GM18873 (cell line): ENCODE data around the gene EVI5L.
"Not testable (repeated sequence)": the region's sequence is repeated elsewhere in the genome, so short reads cannot be mapped to it uniquely, and the experiment has no call there.

ENCODE experiments used
- ATAC-seq: cut with Tn5 transposase; IDR thresholded peaks from one replicate; pipeline ENCODE4 v1.9.1; 2021; ENCODE audit warnings: mild to moderate bottlenecking, moderate library complexity, moderate number of reproducible peaks; ENCODE audit not compliant: unreplicated experiment, low FRiP score

Gene EVI5L

GRCh38 chr19:7888145-7888825 is 58.3 kb downstream of the EVI5L start, which contains the start of gene LRRC8E:
Gene LRRC8E (plus strand): TSS chr19:7888510. CDS start chr19:7895604, 7,094 bp downstream.
- ATAC-seq: no peak

DNA sequence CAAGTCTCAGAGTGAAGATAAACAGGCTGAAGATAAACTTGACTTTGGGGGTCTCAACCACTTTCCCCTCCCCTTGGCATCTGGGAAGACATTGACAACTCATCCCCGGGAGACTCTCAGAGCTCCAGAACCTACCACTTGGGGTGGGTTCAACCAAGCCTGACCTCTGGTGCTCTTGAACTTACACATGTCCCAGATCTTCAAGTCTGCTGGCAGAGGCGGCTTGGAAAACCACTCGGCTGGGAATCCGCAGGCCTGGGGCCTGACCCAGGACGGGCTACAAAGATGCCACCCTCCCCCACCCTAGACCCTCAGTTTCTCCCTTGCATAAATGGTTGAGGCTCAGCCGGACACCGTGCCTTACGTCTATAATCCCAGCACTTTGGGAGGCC is 58.8 kb downstream of the EVI5L start:
- no peak for ATAC-seq

DNA sequence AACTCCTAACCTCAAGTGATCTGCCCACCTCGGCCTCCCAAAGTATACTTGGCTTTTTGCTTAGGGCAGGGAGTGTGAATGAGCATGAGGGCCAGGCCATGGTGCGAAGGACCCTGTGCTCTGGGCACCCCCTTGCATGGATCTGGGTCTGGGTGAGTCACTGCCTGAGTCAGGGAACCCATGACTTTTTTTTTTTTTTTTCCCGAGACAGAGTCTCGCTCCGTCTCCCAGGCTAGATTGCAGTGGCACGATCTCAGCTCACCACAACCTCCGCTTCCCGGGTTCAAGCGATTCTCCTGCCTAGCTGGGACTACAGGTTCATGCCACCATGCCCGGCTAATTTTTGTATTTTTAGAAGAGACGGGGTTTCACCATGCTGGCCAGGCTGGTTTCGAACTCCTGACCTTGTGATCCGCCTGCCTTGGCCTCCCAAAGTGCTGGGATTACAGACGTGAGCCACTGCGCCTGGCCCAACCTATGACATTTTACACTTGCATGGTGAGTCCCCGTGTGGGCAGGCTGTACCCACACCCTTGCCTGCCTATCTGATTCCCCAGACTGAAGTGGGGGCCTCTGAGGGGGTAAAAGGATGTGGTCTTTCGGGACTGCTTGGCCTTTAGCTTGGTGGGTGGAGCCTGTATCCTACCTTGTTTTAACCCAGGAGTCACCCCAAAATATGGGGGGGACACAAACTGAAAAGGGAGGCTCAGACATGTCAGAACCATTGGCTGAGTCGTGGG is 63.5 kb downstream of the EVI5L start:
- not testable (repeated sequence) for ATAC-seq

DNA sequence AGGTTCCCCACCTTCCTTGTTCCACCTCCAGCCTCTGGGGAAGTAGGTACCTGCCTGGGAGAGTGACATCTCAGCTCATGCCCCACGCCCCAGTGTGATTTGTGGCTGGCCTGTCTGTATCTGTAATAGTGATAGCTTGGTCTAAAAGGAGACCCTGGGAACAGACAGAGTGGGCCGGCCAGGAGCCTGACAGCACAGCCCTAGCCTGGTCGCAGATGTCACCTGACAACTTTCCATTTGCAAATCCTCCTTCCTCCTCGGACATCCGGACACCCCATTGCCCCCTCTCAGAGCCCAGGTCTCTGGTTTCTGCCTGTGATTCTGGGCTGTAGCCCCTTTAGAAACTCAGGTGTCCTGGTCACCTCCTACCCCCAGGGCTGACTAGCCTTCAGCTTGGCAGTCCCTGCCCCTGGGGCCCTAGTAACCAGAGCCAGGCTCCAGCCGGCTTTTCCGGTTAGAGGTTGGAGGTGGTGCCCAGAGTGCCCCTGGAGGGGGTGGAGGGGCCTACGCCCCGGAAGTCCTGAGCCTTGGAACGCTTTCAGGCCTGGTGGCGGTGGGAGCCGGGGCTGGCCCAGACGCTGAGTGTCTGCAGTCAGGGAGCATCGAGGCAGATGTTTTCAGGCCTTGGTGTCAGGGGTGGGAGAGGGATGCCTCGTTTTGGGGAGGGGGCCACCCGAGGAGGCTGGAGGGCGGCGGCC is 64.7 kb downstream of the EVI5L start:
- no peak for ATAC-seq

GRCh38 chr19:7895565-7895964 is 65.5 kb downstream of the EVI5L start:
- no peak for ATAC-seq

DNA sequence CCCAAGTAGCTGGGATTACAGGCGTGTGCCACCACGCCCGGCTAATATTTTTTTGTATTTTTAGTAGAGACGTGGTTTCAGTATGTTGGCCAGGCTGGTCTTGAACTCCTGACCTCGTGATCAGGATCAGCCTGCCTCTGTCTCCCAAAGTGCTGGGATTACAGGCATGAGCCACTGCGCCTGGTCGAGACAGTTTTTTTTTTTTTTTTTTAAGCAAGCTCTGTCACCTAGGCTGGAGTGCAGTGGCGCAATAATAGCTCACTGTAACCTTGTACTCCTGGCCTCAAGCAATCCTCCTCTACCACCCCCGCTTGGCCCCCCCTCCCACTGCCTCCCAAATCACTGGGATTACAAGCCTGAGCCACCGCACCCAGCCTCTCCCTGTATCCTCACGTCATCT is 67.3 kb downstream of the EVI5L start:
- ATAC-seq: no peak

GRCh38 chr19:7898967-7899366 is 68.9 kb downstream of the EVI5L start:
- ATAC-seq: no peak

DNA sequence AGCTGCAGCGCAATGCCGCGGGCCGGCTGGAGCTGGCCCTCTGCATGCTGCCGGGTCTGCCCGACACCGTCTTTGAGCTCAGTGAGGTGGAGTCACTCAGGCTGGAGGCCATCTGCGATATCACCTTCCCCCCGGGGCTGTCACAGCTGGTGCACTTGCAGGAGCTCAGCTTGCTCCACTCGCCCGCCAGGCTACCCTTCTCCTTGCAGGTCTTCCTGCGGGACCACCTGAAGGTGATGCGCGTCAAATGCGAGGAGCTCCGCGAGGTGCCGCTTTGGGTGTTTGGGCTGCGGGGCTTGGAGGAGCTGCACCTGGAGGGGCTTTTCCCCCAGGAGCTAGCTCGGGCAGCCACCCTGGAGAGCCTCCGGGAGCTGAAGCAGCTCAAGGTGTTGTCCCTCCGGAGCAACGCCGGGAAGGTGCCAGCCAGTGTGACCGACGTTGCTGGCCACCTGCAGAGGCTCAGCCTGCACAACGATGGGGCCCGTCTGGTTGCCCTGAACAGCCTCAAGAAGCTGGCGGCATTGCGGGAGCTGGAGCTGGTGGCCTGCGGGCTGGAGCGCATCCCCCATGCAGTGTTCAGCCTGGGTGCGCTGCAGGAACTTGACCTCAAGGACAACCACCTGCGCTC is 69.8 kb downstream of the EVI5L start:
- no peak for ATAC-seq

DNA sequence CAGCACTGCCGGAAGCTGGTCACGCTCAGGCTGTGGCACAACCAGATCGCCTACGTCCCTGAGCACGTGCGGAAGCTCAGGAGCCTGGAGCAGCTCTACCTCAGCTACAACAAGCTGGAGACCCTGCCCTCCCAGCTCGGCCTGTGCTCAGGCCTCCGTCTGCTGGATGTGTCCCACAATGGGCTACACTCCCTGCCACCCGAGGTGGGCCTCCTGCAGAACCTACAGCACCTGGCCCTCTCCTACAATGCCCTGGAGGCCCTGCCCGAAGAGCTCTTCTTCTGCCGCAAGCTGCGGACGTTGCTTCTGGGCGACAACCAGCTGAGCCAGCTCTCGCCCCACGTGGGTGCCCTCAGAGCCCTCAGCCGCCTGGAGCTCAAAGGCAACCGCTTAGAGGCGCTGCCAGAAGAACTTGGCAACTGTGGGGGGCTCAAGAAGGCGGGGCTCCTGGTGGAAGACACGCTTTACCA is 70.4 kb downstream of the EVI5L start:
- ATAC-seq: no peak

DNA sequence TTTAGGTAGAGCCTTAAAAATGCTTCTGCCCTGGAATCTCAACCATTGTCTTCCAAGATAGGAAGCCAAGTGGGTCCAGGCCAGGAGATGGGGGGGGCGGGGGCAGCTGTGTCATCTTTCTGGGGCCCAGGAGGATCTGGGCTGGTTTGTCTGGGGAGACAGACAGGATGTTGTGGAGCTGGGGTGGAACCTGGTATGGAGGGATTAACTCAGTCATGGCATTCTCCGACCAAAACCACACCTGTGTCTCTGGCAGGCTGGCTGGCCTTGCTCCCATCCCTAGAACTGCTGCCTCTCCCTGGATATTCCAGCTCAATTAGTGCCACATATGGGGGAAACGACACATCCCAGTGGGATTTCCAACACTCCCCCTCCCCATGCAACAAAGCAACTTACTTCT is 70.9 kb downstream of the EVI5L start:
- no peak for ATAC-seq

DNA sequence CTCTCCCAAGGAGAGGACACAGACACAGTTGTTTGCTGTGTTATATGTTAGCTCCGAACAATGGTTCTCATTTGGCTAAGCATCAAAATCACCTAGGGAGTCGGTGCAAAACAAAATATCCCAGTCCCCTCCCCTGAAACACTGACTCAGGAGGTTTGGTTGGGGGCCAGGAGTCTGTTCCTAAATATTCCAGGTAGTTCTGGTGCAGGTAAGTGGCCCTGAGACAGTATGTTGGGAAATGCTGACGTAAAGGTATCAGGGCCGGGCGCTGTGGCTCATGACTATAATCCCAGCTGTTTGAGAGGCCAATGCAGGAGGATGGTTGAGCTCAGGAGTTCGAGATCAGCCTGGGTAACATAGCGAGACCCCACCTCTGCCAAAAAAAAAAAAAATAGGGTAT is 71.3 kb downstream of the EVI5L start:
- ATAC-seq: no peak

GRCh38 chr19:7902796-7903243 is 72.8 kb downstream of the EVI5L start:
- ATAC-seq: no peak

DNA sequence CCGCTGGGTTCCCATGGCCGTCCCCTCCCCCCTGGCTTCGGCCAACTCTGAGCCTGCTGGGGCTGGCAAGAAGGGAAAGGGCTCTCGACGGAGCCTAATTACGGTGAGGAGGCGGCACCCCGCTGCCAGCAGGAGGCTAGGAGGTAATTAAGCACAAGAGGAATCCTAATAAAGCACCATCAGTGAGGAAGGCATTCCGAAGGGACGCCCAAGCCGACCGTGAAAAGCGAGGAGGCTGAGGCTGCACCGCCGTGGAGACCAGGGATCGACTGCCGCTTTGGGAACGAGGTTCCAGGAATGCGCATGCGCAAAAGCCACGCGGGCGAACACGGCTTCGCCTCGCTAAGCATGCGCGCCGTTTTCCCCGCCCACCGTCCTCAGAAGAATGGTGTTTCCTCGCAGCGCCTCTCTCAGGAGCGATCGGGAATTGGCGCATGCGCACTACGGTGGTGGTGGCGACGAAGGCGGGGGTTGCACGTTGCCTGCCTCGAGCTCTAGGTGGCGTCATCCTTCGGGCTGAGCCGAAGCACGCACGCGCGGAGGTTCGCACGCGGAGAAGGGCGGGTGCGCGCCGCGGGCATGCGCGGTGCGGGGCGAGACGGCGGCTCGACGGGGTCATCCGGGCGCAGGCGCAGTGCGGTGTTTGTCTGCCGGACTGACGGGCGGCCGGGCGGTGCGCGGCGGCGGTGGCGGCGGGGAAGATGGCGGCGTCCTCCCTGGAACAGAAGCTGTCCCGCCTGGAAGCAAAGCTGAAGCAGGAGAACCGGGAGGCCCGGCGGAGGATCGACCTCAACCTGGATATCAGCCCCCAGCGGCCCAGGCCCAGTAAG is 73.4 kb downstream of the EVI5L start, which contains the start of gene MAP2K7:
MAP2K7 (plus strand) TSS at position 634 of the 830 bp plus-strand sequence; CDS start at position 702, 68 bp downstream.
- ATAC-seq: peak; percentile 84

DNA sequence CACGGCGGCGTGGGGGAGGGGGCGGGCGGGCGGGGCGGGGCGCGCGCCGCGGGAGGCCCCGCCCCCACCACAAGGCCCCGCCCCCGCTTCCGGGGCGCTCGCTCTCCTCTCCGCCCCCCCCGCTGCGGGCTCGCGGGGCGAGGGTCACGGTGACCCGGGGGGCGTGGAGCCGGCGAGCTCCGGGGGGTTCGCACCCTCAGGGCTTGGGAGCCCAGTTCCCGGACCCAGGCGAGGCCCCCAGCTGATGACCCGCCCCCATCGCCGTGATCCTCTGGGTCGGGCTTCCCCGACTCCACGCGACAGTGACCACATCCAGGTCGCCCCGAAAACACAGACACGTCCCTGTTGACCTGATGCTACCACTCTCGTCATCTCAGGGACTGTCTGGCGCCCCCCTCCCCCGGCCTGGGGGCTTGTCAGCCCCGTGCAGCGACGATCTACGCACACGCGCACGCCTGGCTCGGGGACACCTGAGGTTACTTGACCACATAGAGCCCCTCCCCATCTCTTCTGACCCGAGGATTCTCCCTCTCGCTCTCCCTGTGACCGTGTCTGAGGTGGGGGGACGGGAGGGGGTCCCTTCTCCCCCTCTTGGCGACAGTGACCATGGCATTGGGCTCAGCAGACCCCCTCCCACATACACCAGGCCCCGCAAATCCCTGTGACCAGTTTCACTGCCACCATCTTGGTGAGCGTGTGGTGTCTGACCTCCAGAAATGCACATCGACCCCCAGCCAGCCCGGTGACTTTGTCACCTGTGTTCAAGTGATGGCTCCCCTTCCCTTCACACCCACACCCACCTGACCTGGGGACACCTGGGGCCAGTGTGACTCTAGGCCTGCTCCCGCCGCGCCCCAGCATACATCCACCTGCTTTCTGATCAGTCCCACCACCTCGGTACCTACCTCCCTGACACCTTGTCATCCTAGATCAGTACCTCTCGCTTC is 74.3 kb downstream of the EVI5L start:
- ATAC-seq: peak; percentile 8

DNA sequence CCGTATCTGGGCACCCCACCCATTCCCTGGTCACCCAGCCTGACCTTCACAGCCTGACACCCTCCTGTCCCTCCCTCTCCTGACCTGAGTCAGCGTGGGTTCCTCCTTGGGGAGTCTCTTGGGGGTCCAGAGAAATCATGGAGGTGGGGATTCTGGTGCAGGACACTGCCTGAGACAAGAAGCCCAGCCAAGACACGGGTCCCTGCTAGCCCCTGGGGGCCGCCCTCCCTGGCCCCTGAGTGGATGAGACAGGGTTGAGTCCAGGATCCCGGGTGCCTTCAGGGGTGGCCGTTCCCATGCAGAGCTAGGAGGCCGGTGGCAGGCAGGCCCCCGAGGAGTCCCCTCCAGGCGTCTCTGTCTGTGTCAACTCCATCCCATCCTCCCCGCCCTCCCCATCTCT is 75.2 kb downstream of the EVI5L start:
- ATAC-seq: no peak

GRCh38 chr19:7905859-7906258 is 75.8 kb downstream of the EVI5L start:
- no peak for ATAC-seq

- no peak for ATAC-seq
Observed at GRCh38 chr19:7907122-7907521, 77.1 kb downstream of the EVI5L start.

DNA sequence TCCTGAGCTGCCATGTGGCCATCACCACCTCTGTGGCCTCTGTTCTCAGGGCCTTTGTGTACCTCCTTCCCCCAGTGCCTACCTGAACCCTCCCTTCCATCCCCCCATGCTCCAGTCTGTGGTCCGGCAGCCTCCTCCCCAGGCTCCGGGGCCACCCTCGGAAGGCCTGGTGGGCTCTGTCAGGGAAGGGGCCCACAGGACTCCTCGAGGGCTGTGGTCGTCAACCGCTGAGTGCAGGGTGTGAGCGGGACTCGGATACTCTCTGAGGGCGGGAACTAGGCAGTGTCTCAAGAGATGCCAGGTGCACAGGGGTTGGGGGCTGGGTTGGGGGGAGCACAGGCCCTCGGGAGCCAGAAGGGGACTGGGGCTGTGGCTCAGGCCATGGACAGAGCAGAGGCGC is 77.5 kb downstream of the EVI5L start:
- ATAC-seq: no peak
